WERI-Rb-1 (cell line): ENCODE data around the gene TTC7B.

ENCODE experiments used
- DNase-seq: peaks from one replicate; pipeline ENCODE4 v3.0.0-alpha.2; 2020
- H3K27ac ChIP-seq: fragments of 250-450 bp; sonication (Bioruptor Pico); 2 replicates; pipeline ENCODE4 v1.5.1; 2020; ENCODE audit warnings: mild to moderate bottlenecking, moderate library complexity
- H3K27me3 ChIP-seq: fragments of 250-450 bp; sonication (Bioruptor Pico); 2 replicates; pipeline ENCODE4 v1.5.1; 2021; ENCODE audit warnings: mild to moderate bottlenecking, low read depth, moderate library complexity; ENCODE audit not compliant: insufficient read depth, severe bottlenecking
- H3K36me3 ChIP-seq: fragments of 250-450 bp; sonication (Bioruptor Pico); 2 replicates; pipeline ENCODE4 v1.5.1; 2020; ENCODE audit warnings: mild to moderate bottlenecking, moderate library complexity
- H3K4me3 ChIP-seq: 2 replicates; pipeline ENCODE4 v1.5.1; 2011; ENCODE audit warnings: low read depth, mild to moderate bottlenecking, control low read depth, low read length
- H3K9me3 ChIP-seq: fragments of 250-450 bp; sonication (Bioruptor Pico); 2 replicates; pipeline ENCODE4 v1.5.1; 2021; ENCODE audit warnings: mild to moderate bottlenecking, moderate library complexity; ENCODE audit not compliant: severe bottlenecking
- TF ChIP-seq, protein P1 (sequence below): IDR thresholded peaks from 2 replicates; pipeline ENCODE4 v1.5.1; 2011; ENCODE audit warnings: low read depth, mild to moderate bottlenecking, control low read depth, inconsistent platforms, low read length

TTC7B gene

DNA sequence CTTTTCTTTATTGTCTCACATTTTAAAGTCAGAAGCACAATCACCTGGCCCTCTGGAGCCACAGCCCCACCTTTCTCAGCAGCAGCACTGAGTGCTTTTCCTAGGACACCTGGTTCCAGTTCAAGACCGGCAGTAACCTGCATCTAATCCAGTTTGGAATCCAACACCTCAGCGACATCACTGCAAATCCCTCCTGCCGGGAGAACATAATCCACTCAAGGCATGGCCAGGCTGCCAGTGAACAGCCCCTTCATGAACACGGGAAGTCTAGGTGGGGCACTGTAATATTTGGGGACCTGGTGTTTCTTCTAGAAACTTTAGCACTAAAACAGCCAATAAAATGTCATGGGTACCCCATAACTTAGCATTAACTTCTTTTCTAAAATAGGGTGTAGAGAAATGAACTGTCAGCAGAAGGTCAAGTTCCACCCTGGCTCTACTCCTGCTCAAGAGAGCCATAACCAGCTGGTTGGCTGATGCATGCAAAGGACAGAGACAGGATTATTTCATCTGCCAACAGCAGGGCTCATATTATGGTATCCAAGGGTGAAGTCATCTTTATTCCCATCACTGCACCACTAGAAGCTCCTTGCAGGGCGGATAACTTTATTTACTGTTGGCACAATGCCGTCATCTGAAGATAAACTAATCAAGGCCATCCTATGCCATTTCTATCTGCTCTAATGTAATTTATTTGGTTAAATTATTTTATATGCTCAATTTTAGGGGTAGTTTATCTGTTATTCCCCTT is 76.7 kb downstream of the TTC7B start:
- no peaks in the 10 kb centered on the region for H3K27me3 ChIP-seq
- no peak overlapping the region for H3K4me3 ChIP-seq
- peak; percentile 68 for DNase-seq
- H3K9me3 ChIP-seq = no peaks in the 10 kb centered on the region
- H3K27ac ChIP-seq = peak overlapping the region; percentile 26
- TF ChIP-seq, protein P1, sequence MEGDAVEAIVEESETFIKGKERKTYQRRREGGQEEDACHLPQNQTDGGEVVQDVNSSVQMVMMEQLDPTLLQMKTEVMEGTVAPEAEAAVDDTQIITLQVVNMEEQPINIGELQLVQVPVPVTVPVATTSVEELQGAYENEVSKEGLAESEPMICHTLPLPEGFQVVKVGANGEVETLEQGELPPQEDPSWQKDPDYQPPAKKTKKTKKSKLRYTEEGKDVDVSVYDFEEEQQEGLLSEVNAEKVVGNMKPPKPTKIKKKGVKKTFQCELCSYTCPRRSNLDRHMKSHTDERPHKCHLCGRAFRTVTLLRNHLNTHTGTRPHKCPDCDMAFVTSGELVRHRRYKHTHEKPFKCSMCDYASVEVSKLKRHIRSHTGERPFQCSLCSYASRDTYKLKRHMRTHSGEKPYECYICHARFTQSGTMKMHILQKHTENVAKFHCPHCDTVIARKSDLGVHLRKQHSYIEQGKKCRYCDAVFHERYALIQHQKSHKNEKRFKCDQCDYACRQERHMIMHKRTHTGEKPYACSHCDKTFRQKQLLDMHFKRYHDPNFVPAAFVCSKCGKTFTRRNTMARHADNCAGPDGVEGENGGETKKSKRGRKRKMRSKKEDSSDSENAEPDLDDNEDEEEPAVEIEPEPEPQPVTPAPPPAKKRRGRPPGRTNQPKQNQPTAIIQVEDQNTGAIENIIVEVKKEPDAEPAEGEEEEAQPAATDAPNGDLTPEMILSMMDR = no peak
- peaks cover 55% of the 10 kb centered on the region for H3K36me3 ChIP-seq

DNA sequence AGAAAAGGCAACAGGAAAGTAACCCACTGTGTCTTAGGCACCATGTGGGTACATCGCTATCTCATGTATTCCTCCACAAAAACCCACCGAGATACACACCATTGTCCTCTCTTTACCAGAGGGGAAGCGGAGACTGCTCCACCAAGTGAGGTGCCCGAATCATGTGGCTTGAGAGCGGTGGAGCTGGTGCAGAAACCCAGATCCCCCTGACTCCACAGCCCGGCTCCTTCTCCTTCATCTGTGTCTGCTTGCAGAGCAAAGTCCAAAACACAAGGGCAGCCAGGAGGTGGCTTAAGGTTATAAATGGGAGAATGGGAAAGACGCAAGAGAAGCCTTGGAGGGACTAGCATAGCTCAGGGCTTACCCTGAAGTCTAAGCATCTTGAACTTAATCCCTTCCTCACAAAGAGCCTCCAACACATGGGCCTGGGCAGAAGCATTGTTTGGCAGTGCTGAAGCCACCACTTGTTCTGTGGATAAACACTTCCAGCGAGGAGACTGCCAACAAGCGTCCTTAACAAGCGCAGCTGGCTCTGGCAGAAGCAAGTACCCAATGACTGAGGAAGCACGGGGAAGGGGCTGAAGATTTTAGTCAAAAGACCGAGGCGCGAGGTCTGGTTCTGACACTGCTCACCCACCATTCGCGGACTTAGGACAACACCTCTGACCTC is 83.0 kb downstream of the TTC7B start:
- TF ChIP-seq, protein P1 = no peak
- Histone ChIP-seq H3K9me3 (no peaks in the 10 kb centered on the region), H3K27me3 (no peaks in the 10 kb centered on the region), H3K4me3 (no peak overlapping the region), H3K27ac (peak overlapping the region; percentile 61), H3K36me3 (peaks cover 32% of the 10 kb centered on the region)
- DNase-seq = peak; percentile 49

DNA sequence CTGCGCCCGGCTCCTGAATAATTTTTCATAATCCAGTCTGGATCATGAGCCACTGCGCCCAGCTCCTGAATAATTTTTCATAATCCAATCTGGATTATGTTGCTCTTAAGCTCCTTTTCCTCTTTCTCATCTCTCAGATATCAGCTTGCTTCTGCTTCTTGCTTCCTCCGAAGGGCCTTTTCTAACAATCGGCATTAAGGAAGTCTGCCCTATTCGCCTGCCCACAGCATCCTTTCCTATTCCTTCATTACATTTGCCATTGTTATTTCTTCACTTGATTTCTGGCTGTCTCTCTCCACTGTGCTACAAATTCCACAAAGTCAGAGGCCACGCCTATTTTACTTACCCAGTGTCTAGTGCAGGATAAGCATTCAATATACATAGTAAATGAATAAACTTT is 83.5 kb downstream of the TTC7B start:
- H3K9me3 ChIP-seq = no peaks in the 10 kb centered on the region
- TF ChIP-seq, protein P1 = no peak
- no peaks in the 10 kb centered on the region for H3K27me3 ChIP-seq
- H3K27ac ChIP-seq = no peak overlapping the region
- H3K4me3 ChIP-seq = no peak overlapping the region
- peaks cover 31% of the 10 kb centered on the region for H3K36me3 ChIP-seq
- DNase-seq = no peak

DNA sequence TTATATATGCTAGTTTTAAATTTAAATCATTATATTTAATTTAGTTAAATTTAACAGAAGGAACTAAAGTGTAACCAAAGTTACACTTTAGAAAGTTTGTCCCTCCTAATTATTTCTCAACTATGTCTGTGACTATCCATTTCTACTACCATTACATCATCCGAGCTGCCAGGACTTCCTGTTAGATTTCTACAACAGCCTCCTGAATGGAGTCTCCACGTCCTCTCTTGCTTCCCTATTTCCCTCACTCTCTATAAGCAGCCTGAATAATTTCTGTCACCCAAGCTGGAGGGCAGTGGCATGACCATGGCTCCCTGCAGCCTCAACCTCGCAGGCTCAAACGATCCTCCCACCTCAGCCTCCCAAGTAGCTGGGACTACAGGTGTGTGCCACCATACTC is 84.1 kb downstream of the TTC7B start:
- no peak overlapping the region for H3K27ac ChIP-seq
- TF ChIP-seq, protein P1 = no peak
- no peak for DNase-seq
- H3K36me3 ChIP-seq = peaks cover 35% of the 10 kb centered on the region
- H3K27me3 ChIP-seq = no peaks in the 10 kb centered on the region
- no peak overlapping the region for H3K4me3 ChIP-seq
- no peaks in the 10 kb centered on the region for H3K9me3 ChIP-seq

DNA sequence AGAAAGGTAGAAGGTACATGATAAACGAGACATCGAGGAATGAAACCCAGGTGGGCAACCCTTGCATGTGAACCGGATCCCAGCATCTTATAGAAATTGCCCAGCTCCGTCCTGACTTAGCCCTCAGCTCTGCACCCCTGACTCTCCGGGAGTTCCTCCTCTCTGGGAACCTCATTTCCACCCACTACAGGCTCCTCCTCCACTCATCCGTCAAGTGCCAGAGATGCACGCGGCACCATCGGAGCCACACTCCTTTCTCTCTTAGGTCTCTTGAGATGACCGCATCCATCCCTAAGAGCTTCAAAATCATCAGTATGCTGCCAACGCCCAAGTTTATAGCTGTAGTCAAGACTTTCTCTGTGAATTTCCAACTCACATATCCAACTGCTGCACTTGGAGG is 84.7 kb downstream of the TTC7B start:
- no peaks in the 10 kb centered on the region for H3K27me3 ChIP-seq
- H3K4me3 ChIP-seq = no peak overlapping the region
- TF ChIP-seq, protein P1 = no peak
- H3K27ac ChIP-seq = no peak overlapping the region
- H3K9me3 ChIP-seq = no peaks in the 10 kb centered on the region
- H3K36me3 ChIP-seq = peaks cover 41% of the 10 kb centered on the region
- DNase-seq = no peak
